ENCODE results near the gene NTSR1.

Gene NTSR1

DNA sequence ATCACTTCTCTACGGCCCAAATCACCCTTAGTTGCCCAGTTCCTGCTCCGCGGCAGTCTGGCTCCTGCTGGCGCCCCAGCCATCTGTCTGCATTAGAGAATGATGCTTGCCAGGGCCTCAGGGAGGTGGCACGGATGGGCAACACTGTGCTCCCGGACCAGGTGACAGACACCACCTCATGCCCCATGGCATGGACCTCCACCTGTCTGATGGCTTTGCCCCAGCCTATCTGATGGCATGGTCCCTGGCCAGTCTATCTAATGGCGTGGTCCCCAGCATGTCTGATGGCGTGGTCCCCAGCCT is 68.8 kb downstream of the NTSR1 start:
- in situ Hi-C loops (cut with HindIII; ENCODE audit: low pct_ligation_motif_present, low sequenced_read_pairs): no loop called here
- Histone ChIP-seq H3K27ac (no peak overlapping the region), H3K4me3 (ENCODE audit: low read depth, low read length) (no peak overlapping the region), H3K27me3 (replicated peaks) (no peaks in the 10 kb centered on the region), H3K36me3 (replicated peaks) (no peaks in the 10 kb centered on the region)
- no peak for TF ChIP-seq CTCF (IDR thresholded peaks at IDR 0.05; ENCODE audit: low read depth, low read length, missing control alignments)
- DNase-seq: no peak

DNA sequence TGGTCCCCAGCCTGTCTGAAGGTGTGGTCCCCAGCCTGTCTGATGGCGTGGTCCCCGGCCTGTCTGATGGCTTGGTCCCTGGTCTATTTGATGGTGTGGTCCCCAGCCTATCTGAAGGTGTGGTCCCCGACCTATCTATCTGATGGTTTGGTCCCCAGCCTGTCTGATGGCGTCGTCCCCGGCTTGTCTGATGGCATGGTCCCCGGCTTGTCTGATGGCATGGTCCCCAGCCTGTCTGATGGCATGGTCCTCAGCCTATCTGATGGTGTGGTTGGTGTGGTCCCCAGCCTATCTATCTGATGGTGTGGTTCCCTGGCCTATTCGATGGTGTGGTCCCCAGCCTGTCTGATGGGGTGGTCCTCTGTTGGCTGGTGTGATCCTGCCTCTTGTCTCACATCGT is 69.4 kb downstream of the NTSR1 start:
- Histone ChIP-seq H3K27ac (no peak overlapping the region), H3K36me3 (replicated peaks) (no peaks in the 10 kb centered on the region), H3K27me3 (replicated peaks) (no peaks in the 10 kb centered on the region), H3K4me3 (ENCODE audit: low read depth, low read length) (no peak overlapping the region)
- in situ Hi-C loops (cut with HindIII; ENCODE audit: low pct_ligation_motif_present, low sequenced_read_pairs): no loop called here
- no peak for DNase-seq
- TF ChIP-seq CTCF (IDR thresholded peaks at IDR 0.05; ENCODE audit: low read depth, low read length, missing control alignments): no peak

DNA sequence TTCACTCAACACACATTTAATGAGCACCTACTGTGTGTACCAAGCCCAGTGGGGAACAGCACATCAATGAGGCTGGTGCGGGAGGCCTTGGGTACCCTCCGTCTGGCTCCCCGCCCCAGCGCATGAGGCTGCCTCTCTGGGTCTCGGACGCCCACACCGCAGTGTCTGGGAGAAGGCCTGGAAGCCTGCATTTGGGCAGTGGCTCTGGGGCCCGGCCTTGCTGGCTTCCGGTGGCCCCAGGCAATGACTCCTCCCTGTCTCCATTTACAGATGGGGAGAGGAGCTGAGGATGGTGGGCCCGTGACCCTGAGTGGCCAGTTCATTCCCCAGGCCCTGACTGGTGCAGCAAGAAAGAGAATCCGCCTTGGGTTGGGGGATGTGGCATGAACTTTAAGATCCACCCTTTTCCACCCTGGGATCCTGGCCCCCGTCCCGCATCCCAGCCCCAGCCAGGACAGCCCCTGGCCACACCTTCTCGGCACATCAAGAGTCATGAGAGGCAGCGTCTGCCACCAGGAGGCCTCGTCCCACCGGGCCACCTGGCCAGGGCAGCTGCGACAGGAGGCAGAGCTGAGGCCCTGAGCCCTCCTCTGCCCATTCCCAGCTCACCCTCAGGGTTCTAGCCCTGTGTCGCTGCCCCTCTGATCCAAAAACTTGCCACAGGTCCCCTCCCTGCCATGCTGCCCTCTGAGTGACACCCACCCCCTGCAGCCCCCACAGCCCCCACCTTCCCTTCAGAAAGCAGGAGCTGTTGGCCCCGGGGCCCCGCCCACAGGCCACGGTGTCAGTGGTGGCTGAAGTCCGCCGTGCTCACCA is 70.2 kb downstream of the NTSR1 start:
- Histone ChIP-seq H3K27ac (no peak overlapping the region), H3K27me3 (replicated peaks) (no peaks in the 10 kb centered on the region), H3K4me3 (ENCODE audit: low read depth, low read length) (no peak overlapping the region), H3K36me3 (replicated peaks) (no peaks in the 10 kb centered on the region)
- in situ Hi-C loops (cut with HindIII; ENCODE audit: low pct_ligation_motif_present, low sequenced_read_pairs): no loop called here
- TF ChIP-seq CTCF (IDR thresholded peaks at IDR 0.05; ENCODE audit: low read depth, low read length, missing control alignments): no peak
- no peak for DNase-seq

DNA sequence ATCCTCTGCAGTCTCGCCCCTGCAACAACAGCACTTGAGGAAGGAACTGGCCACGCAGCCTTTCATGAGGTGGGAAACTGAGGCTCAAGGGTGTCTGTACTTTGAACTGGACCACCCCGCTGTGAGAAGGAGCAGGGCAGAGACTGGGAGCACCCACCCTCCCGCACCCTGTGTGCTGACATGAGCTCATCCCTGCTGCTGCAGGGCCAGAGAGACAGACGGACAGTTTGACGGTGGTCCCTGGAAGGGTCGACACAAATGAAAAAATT is 70.7 kb downstream of the NTSR1 start:
- no peak for TF ChIP-seq CTCF (IDR thresholded peaks at IDR 0.05; ENCODE audit: low read depth, low read length, missing control alignments)
- in situ Hi-C loops (cut with HindIII; ENCODE audit: low pct_ligation_motif_present, low sequenced_read_pairs): no loop called here
- H3K36me3 ChIP-seq (replicated peaks): no peaks in the 10 kb centered on the region
- no peaks in the 10 kb centered on the region for H3K27me3 ChIP-seq (replicated peaks)
- no peak overlapping the region for H3K4me3 ChIP-seq (ENCODE audit: low read depth, low read length)
- no peak overlapping the region for H3K27ac ChIP-seq
- no peak for DNase-seq

DNA sequence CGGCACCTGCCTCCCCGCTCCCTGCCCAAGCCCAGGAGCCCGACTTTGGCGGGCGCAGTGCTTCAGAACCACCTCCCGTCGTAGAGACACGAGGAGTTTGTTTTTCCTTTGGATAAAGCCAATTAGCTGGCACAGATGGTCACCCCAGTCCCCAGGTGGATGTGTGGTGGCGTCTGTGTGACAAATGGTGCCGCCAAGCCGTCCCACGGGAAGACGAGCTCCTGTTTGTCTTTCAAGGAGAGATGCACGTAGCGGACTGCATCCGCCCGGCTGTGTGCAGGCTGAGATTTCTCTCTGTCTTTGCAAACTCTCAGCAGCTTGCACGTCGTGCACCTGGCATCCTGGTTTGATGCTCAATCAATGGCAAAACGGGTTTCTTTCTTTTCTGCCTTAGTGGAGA is 71.6 kb downstream of the NTSR1 start:
- Histone ChIP-seq H3K4me3 (ENCODE audit: low read depth, low read length) (no peak overlapping the region), H3K27ac (no peak overlapping the region), H3K27me3 (replicated peaks) (no peaks in the 10 kb centered on the region), H3K36me3 (replicated peaks) (no peaks in the 10 kb centered on the region)
- TF ChIP-seq CTCF (IDR thresholded peaks at IDR 0.05; ENCODE audit: low read depth, low read length, missing control alignments): no peak
- no peak for DNase-seq
- in situ Hi-C loops (cut with HindIII; ENCODE audit: low pct_ligation_motif_present, low sequenced_read_pairs): no loop called here

DNA sequence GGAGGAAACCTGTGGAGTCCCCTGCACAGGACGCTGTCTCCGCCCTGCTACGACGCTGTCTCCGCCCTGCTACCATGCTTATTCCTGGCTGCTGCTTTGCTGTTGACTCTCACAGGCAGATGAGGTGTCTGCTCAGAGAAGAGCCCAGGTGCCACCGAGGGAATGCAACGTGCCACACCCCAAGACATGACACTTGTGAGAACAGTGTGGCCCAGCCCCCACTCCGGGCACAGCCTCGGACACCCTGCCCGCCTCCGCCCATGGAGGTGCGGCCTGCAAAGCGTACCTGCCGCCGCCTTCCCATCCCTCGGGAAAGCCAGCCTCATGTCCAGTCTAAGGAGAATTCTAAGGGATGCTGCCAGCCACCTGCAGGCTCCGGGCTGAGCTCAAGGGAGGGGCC is 72.1 kb downstream of the NTSR1 start:
- Histone ChIP-seq H3K27me3 (replicated peaks) (no peaks in the 10 kb centered on the region), H3K36me3 (replicated peaks) (no peaks in the 10 kb centered on the region), H3K4me3 (ENCODE audit: low read depth, low read length) (no peak overlapping the region), H3K27ac (no peak overlapping the region)
- DNase-seq: no peak
- in situ Hi-C loops (cut with HindIII; ENCODE audit: low pct_ligation_motif_present, low sequenced_read_pairs): no loop called here
- TF ChIP-seq CTCF (IDR thresholded peaks at IDR 0.05; ENCODE audit: low read depth, low read length, missing control alignments): no peak
